Lung (tissue), 12 donors: Measurements from ENCODE around the gene ODAD4. TPM values are rescaled to one million over a fixed set of nuclear protein-coding genes. Genes with fewer than 3 reads are reported as not detected.

Source experiments
- ATAC-seq: fragments of 200-7000 bp; cut with Tn5 transposase; one replicate; pipeline ENCODE4 v1.9.1; 2020; ENCODE audit warnings: moderate number of reproducible peaks; ENCODE audit not compliant: insufficient read depth, low FRiP score
- DNase-seq, 3 donors: peaks; one replicate each; pipeline ENCODE4 v3.0.0-alpha.2; 2013 to 2017
- H3K27ac ChIP-seq, 2 donors: one replicate each; pipeline ENCODE4 v1.5.1; 2013; ENCODE audit warnings: mild to moderate bottlenecking in 2 of 2, moderate library complexity in 2 of 2, control low read depth in 1 of 2, inconsistent platforms in 1 of 2, low read depth in 1 of 2, low read length in 1 of 2
- H3K27me3 ChIP-seq, 3 donors: one replicate each; pipeline ENCODE4 v1.5.1; 2013; ENCODE audit warnings: low read length in 2 of 3; ENCODE audit not compliant: control insufficient read depth in 3 of 3, insufficient read depth in 3 of 3
- H3K36me3 ChIP-seq, 4 donors: one replicate each; pipeline ENCODE4 v1.5.1; 2013; ENCODE audit warnings: low read length in 4 of 4, mild to moderate bottlenecking in 1 of 4, moderate library complexity in 1 of 4; ENCODE audit not compliant: control insufficient read depth in 4 of 4, insufficient read depth in 4 of 4
- H3K4me1 ChIP-seq, 5 donors: one replicate each; pipeline ENCODE4 v1.5.1; 2013; ENCODE audit warnings: low read length in 5 of 5, mild to moderate bottlenecking in 2 of 5, moderate library complexity in 1 of 5; ENCODE audit not compliant: control insufficient read depth in 5 of 5, insufficient read depth in 5 of 5
- H3K4me3 ChIP-seq: one replicate; pipeline ENCODE4 v1.5.1; 2013; ENCODE audit warnings: mild to moderate bottlenecking, control low read depth, moderate library complexity
- H3K9ac ChIP-seq, 2 donors: one replicate each; pipeline ENCODE4 v1.5.1; 2013; ENCODE audit warnings: low read length in 2 of 2, control low read depth in 1 of 2; ENCODE audit not compliant: insufficient read depth in 1 of 2
- H3K9me3 ChIP-seq, 4 donors: one replicate each; pipeline ENCODE4 v1.5.1; 2013; ENCODE audit warnings: low read length in 3 of 4, mild to moderate bottlenecking in 1 of 4, moderate library complexity in 1 of 4; ENCODE audit not compliant: control insufficient read depth in 4 of 4, insufficient read depth in 3 of 4
- WGBS, 2 donors: extraction: QIAGEN DNeasy Blood & Tissue Kit; methylation state at CpG; one replicate each; pipeline ENCODE4 v1.1.7; 2013; 5-methylcytosine and 5-hydroxymethylcytosine counted together
- polyA plus RNA-seq, 2 donors: library from polyadenylated mRNA; stranded (reverse); fragments of 200-250 nt; gene quantifications; one replicate each; pipeline ENCODE4 v1.2.1, GENCODE V29; 2013
- total RNA-seq, 2 donors: library from RNA; depleted of rRNA in 1 of 2; stranded (reverse); fragments of >200 nt in 1 of 2; gene quantifications; one replicate each; pipeline ENCODE4 v1.2.1, GENCODE V29; 2014 to 2021
- TF ChIP-seq, protein P1 (sequence below): IDR thresholded peaks from 2 replicates; pipeline ENCODE4 v1.5.1; 2012; ENCODE audit warnings: mild to moderate bottlenecking; ENCODE audit errors: control extremely low read depth, extremely low read depth
- donor health status: control.
- donor health status: control.
- donor health status: Bipolar disorder and iron deficiency.
- donor health status: healthy.
- donor health status: DM: yes; HTN: yes; CAD: no.

Gene ODAD4
- total and polyA plus RNA-seq, 4 donors: 5.4 to 16.7 (median 9.2) TPM

DNA sequence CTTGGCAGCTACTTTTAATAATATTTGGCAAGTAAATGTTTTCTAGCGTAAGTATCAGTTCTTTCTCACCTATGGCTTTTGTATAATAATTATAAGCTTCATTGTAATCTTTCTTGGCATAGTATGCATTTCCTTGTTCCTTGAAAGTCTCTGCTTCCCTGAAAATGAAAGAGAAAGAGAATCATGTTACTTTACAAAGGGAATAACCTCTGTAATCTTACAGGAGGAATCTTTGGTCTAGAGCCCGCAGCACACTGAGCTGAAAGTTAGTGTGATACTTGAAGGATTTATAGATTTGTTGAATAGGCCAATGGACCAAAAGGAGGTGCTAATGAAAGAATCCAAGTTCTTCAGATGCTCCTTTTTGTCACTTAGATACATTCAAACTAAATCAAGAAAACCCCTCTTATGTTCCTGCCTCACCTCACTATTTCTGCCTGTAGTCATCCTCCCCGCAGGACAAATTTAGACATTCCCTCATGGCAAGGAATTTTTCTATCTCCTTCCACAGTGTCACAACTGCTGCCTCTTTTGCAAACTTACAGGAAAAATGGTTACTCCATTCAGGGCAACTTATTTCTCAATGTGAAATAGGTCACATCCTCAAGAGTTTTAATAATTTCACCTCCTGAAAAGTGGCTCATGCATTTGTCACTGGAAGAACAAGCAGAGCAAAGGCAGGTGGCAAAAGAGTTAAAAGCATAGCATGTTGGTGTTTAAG is 70.2 kb downstream of the ODAD4 start:
- Histone ChIP-seq H3K36me3 (peaks cover 30 to 52% (median 47%) of the 10 kb centered on the region in 4 donors), H3K9ac (no peak overlapping the region), H3K4me1 (peaks cover 0 to 5% (median 0%) of the 10 kb centered on the region in 5 donors), H3K9me3 (no peaks in the 10 kb centered on the region), H3K4me3 (no peak overlapping the region), H3K27me3 (no peaks in the 10 kb centered on the region), H3K27ac (peak overlapping the region in 1 of 2 donors; percentile 38)
- DNase-seq (no peak), ATAC-seq (no peak)
- TF ChIP-seq, protein P1, sequence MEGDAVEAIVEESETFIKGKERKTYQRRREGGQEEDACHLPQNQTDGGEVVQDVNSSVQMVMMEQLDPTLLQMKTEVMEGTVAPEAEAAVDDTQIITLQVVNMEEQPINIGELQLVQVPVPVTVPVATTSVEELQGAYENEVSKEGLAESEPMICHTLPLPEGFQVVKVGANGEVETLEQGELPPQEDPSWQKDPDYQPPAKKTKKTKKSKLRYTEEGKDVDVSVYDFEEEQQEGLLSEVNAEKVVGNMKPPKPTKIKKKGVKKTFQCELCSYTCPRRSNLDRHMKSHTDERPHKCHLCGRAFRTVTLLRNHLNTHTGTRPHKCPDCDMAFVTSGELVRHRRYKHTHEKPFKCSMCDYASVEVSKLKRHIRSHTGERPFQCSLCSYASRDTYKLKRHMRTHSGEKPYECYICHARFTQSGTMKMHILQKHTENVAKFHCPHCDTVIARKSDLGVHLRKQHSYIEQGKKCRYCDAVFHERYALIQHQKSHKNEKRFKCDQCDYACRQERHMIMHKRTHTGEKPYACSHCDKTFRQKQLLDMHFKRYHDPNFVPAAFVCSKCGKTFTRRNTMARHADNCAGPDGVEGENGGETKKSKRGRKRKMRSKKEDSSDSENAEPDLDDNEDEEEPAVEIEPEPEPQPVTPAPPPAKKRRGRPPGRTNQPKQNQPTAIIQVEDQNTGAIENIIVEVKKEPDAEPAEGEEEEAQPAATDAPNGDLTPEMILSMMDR: no peak
- WGBS, 2 donors: 70 to 74% methylated on average over 3 of the region's 3 CpGs

DNA sequence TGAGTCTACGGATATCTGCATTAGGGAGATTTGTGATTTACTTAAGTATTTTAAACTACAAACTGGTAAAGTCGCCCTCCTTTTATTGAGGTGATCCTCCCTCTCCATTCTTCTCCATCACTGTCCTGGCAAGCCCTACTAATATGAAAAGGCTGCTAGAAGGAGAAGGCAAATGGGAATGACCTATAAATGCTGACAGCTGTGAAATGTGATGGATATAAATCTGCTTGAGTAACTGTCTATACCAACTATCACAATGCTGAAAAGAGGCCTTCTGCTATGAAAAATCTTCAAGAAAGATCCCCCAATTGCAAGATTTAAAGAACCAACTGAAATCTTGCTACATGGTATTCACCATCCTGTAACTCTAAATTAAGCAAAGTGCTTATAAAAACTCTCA is 71.3 kb downstream of the ODAD4 start:
- no peak for ATAC-seq

DNA sequence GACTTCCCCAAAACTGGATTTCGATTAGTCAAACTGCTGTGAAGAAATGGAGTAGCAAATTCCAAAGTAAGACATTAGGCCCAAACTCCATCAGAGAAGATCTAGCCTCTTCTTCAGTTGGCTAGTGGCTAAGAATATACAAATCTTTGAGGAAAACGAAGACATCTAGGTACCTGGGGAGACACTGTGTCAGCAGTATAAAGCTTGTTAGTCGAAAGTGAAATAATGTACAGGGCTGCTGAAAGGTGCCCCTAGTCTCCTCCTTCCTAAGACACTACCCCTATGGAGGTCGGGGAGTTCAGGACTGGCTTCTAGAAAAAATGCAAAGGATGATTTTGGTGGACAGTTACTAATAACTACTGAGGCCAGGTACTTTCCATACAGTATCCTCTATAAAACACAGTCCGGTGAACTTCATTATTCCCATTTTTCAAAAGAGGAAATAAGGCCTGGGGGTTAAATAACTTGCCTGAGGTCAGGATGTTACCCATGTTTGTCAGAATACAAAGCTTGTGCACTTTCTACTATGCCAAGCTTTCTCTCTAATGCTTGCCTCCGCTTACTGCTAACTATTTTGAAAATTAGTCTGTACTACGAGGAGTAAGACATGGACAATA is 71.9 kb downstream of the ODAD4 start:
- Histone ChIP-seq H3K4me1 (peaks cover 0 to 5% (median 0%) of the 10 kb centered on the region in 5 donors), H3K9me3 (no peaks in the 10 kb centered on the region), H3K36me3 (peaks cover 17 to 37% (median 32%) of the 10 kb centered on the region in 4 donors), H3K4me3 (no peak overlapping the region), H3K27me3 (no peaks in the 10 kb centered on the region), H3K9ac (peak overlapping the region in 1 of 2 donors; percentile 34), H3K27ac (no peak overlapping the region)
- DNase-seq: no peak
- TF ChIP-seq, protein P1: no peak
- no peak for ATAC-seq
- WGBS, 2 donors: 80 to 89% methylated on average over 7 of the region's 7 CpGs

More for the DNA sequence above, 71.3 kb downstream of the ODAD4 start:
- Histone ChIP-seq H3K27me3 (no peaks in the 10 kb centered on the region), H3K36me3 (peaks cover 21 to 41% (median 38%) of the 10 kb centered on the region in 4 donors), H3K9ac (no peak overlapping the region), H3K27ac (no peak overlapping the region), H3K9me3 (no peaks in the 10 kb centered on the region), H3K4me3 (no peak overlapping the region), H3K4me1 (peaks cover 0 to 5% (median 0%) of the 10 kb centered on the region in 5 donors)
- no peak for DNase-seq
- WGBS, 2 donors: 97% methylated on average over 2 of the region's 2 CpGs
- TF ChIP-seq, protein P1: no peak
